Lung (tissue), 12 donors: ENCODE measurements around the gene C6. TPM values are rescaled to one million over a fixed set of nuclear protein-coding genes. Genes with fewer than 3 reads are reported as not detected.

Experiments used
- ATAC-seq: fragments of 200-7000 bp; cut with Tn5 transposase; one replicate; pipeline ENCODE4 v1.9.1; 2020; ENCODE audit warnings: moderate number of reproducible peaks; ENCODE audit not compliant: insufficient read depth, low FRiP score
- DNase-seq, 3 donors: peaks; one replicate each; pipeline ENCODE4 v3.0.0-alpha.2; 2013 to 2017
- H3K27ac ChIP-seq, 2 donors: one replicate each; pipeline ENCODE4 v1.5.1; 2013; ENCODE audit warnings: mild to moderate bottlenecking in 2 of 2, moderate library complexity in 2 of 2, control low read depth in 1 of 2, inconsistent platforms in 1 of 2, low read depth in 1 of 2, low read length in 1 of 2
- H3K27me3 ChIP-seq, 3 donors: one replicate each; pipeline ENCODE4 v1.5.1; 2013; ENCODE audit warnings: low read length in 2 of 3; ENCODE audit not compliant: control insufficient read depth in 3 of 3, insufficient read depth in 3 of 3
- H3K36me3 ChIP-seq, 4 donors: one replicate each; pipeline ENCODE4 v1.5.1; 2013; ENCODE audit warnings: low read length in 4 of 4, mild to moderate bottlenecking in 1 of 4, moderate library complexity in 1 of 4; ENCODE audit not compliant: control insufficient read depth in 4 of 4, insufficient read depth in 4 of 4
- H3K4me1 ChIP-seq, 5 donors: one replicate each; pipeline ENCODE4 v1.5.1; 2013; ENCODE audit warnings: low read length in 5 of 5, mild to moderate bottlenecking in 2 of 5, moderate library complexity in 1 of 5; ENCODE audit not compliant: control insufficient read depth in 5 of 5, insufficient read depth in 5 of 5
- H3K4me3 ChIP-seq: one replicate; pipeline ENCODE4 v1.5.1; 2013; ENCODE audit warnings: mild to moderate bottlenecking, control low read depth, moderate library complexity
- H3K9ac ChIP-seq, 2 donors: one replicate each; pipeline ENCODE4 v1.5.1; 2013; ENCODE audit warnings: low read length in 2 of 2, control low read depth in 1 of 2; ENCODE audit not compliant: insufficient read depth in 1 of 2
- H3K9me3 ChIP-seq, 4 donors: one replicate each; pipeline ENCODE4 v1.5.1; 2013; ENCODE audit warnings: low read length in 3 of 4, mild to moderate bottlenecking in 1 of 4, moderate library complexity in 1 of 4; ENCODE audit not compliant: control insufficient read depth in 4 of 4, insufficient read depth in 3 of 4
- WGBS, 2 donors: extraction: QIAGEN DNeasy Blood & Tissue Kit; methylation state at CpG; one replicate each; pipeline ENCODE4 v1.1.7; 2013; 5-methylcytosine and 5-hydroxymethylcytosine counted together
- polyA plus RNA-seq, 2 donors: library from polyadenylated mRNA; stranded (reverse); fragments of 200-250 nt; gene quantifications; one replicate each; pipeline ENCODE4 v1.2.1, GENCODE V29; 2013
- total RNA-seq, 2 donors: library from RNA; depleted of rRNA in 1 of 2; stranded (reverse); fragments of >200 nt in 1 of 2; gene quantifications; one replicate each; pipeline ENCODE4 v1.2.1, GENCODE V29; 2014 to 2021
- TF ChIP-seq, protein P1 (sequence below): IDR thresholded peaks from 2 replicates; pipeline ENCODE4 v1.5.1; 2012; ENCODE audit warnings: mild to moderate bottlenecking; ENCODE audit errors: control extremely low read depth, extremely low read depth
- donor health status: control.
- donor health status: control.
- donor health status: Bipolar disorder and iron deficiency.
- donor health status: healthy.
- donor health status: DM: yes; HTN: yes; CAD: no.

The C6 gene
- total and polyA plus RNA-seq, 4 donors: 1.7 to 33.0 (median 12.5) TPM

DNA sequence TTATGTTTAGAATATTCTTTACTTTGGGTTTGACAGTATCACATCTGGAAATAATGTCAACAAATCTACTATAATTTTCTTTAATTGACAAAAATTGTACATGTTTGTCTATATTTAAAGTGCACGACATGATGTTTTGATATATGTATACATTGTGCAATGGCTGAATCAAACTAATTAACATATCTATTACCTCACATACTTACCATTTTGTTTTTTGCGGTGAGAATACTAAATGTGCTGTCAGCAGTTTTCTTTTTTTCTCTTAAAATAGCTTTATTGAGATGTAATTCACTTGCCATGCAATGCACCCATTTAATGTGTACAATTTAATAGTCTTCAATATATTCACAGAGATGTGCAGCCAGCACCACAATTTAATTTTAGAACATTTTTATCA is 10.6 kb upstream of the C6 start:
- TF ChIP-seq, protein P1, sequence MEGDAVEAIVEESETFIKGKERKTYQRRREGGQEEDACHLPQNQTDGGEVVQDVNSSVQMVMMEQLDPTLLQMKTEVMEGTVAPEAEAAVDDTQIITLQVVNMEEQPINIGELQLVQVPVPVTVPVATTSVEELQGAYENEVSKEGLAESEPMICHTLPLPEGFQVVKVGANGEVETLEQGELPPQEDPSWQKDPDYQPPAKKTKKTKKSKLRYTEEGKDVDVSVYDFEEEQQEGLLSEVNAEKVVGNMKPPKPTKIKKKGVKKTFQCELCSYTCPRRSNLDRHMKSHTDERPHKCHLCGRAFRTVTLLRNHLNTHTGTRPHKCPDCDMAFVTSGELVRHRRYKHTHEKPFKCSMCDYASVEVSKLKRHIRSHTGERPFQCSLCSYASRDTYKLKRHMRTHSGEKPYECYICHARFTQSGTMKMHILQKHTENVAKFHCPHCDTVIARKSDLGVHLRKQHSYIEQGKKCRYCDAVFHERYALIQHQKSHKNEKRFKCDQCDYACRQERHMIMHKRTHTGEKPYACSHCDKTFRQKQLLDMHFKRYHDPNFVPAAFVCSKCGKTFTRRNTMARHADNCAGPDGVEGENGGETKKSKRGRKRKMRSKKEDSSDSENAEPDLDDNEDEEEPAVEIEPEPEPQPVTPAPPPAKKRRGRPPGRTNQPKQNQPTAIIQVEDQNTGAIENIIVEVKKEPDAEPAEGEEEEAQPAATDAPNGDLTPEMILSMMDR: no peak
- 96 to 99% methylated on average over 2 of the region's 2 CpGs for WGBS, 2 donors
- no peak for ATAC-seq
- Histone ChIP-seq H3K27ac (no peak overlapping the region), H3K4me1 (no peaks in the 10 kb centered on the region), H3K27me3 (no peaks in the 10 kb centered on the region), H3K9me3 (no peaks in the 10 kb centered on the region), H3K36me3 (no peaks in the 10 kb centered on the region), H3K4me3 (no peak overlapping the region), H3K9ac (no peak overlapping the region)
- no peak for DNase-seq

DNA sequence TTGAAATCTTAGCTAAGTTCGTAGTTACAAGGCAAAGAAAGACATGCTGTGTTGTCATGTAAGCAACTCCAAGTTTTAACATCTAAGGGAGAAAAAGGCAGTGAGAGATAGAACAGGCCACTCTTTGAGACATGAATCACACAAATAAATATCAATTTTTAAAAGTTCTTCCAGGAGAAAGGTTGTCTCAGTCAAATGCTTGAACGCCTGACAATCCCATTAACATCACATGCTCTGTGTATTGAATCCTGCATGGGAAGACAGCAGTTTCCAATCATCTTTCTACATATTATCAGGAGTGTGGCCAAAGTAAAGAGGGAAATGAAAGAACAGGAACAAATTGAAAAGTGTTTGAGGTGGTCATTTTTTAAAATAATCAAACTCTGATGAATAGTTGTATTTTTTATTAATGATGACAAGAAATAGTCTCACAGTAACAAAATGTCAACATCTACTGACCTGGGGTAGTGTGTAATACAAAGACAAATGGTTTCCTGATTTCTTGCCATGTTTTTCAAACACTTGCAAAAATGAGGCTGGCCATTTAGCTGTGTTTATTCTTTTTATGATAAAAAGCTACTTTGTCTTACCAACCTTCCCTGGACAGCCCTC is 6.4 kb upstream of the C6 start:
- no peak for ATAC-seq
- Histone ChIP-seq H3K27ac (no peak overlapping the region), H3K4me1 (no peaks in the 10 kb centered on the region)

DNA sequence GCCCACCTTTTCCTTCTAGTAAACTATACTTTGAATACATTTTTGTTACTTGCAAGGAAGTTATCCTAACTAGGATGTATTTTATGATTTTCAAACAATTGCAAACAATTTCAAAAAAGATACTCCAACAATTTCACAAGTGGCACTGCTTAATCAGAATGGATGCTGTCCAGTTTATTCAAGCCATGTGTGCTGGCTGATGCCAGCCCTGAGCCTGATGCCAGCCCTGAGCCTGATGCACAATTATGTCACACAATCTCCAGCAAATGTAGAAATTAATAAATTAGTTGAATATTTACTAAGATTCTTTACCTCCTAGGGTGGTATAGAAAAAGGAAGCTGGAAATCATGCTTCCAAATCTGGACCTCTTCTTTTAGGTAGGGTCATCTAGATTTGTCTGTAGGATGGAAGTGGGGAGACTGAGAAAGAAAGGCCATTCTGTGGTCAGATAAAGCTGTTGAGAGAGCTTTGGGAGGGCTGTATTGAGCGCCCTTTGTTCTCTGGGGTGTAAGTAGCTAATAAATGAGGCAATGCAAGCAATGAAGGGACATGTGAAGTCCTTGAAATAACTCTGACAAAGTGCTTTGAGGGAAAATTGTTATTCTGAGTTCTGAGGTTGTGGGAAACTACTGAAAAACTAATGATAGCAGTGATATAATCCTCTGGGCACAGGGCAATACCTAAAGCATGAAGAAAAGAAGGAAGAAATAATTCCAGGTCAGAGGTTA is 5.8 kb upstream of the C6 start:
- Histone ChIP-seq H3K36me3 (no peaks in the 10 kb centered on the region), H3K4me3 (no peak overlapping the region), H3K9me3 (no peaks in the 10 kb centered on the region), H3K4me1 (no peaks in the 10 kb centered on the region), H3K27ac (no peak overlapping the region), H3K27me3 (no peaks in the 10 kb centered on the region), H3K9ac (no peak overlapping the region)
- DNase-seq: peak in 1 of 3 donors; percentile 1
- WGBS, 2 donors: 78 to 83% methylated on average over 1 of the region's 1 CpG
- no peak for ATAC-seq
- TF ChIP-seq, protein P1: no peak

More for the DNA sequence above, 6.4 kb upstream of the C6 start:
- peak in 1 of 3 donors; percentile 19 for DNase-seq
- 63 to 74% methylated on average over 2 of the region's 2 CpGs for WGBS, 2 donors
- TF ChIP-seq, protein P1: no peak
- Histone ChIP-seq H3K4me3 (no peak overlapping the region), H3K36me3 (no peaks in the 10 kb centered on the region), H3K9ac (no peak overlapping the region), H3K9me3 (no peaks in the 10 kb centered on the region), H3K27me3 (no peaks in the 10 kb centered on the region)
